Activated CD4-positive, alpha-beta T cell treated with anti-CD3 and anti-CD28 coated beads, Interleukin-2, Interleukin-4, amounts not matched to agents 100 ng/mL and 50 ng/mL, durations not matched to agents 16 hours and 8 hours (primary cell): ENCODE results near the gene SWI5.
A peak's percentile ranks its signal among the peaks of the same experiment; 100 is the strongest.

ENCODE experiments used
- DNase-seq: peaks from one replicate; pipeline ENCODE4 v3.0.0-alpha.2; 2020; ENCODE audit warnings: low spot score

Gene SWI5

DNA sequence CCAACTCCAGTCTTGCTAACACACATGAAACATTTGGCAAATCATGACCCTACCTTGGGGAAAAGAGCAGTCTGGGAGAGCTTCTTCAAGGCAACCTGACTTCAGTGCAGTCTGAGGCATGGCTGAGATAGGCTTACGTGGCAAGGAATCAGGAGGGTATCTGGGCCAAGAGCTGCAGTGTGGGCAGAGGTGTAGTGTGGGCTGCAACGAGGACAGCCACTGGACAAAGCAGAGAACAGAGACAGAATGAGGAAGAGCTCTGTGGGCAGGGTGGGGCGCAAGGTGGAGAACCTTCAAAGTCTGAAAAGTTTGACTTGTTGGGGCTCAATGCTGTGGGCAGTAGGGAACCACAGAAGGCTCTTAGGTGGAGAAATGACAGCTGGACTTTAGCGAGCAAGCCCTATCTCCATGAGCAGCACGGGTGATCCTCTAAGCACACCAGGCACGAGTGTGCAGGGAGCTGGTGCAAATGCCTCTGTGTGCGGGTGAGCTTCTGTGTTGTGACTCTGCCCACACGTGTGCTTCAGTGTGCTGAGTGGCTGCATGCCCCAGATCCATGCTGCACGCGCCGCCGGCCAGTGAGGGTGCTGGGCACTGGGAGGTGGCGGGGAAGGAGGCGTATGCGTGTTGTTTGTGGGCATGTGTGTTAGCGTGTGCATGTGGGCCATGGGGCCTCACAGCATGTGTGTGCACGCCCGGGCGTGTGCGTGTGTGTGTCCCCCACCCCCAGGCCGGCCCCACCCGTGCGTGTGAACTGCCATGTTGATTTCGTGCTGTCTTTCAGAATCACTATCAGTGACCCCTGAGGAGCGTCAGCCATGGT lies 23.5 kb upstream of the SWI5 start:
- DNase-seq: no peak

GRCh38 chr9:128253140-128253990 lies 22.7 kb upstream of the SWI5 start:
- no peak for DNase-seq

- no peak for DNase-seq
Observed at GRCh38 chr9:128253991-128254346, 22.1 kb upstream of the SWI5 start.

DNA sequence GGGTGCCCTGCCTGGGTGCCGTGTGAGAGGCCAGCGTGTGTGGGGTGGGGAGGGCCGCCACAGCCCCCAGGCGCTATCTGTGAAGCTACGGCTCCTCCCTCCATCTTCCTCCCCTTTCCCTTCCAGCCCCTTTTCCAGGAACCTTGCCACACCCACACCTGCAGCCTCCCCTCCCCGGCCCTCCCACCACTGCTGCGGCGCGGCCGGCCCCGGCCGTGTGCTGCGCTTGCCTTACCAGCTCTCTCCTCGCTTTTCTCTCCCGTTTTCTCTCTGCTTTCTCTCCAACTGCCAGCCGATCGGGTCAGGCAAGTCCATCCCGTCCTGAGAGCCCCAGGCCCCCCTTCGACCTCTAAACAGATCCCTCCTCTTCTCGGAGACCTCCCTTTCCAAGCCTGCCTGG lies 21.7 kb upstream of the SWI5 start:
- no peak for DNase-seq

DNA sequence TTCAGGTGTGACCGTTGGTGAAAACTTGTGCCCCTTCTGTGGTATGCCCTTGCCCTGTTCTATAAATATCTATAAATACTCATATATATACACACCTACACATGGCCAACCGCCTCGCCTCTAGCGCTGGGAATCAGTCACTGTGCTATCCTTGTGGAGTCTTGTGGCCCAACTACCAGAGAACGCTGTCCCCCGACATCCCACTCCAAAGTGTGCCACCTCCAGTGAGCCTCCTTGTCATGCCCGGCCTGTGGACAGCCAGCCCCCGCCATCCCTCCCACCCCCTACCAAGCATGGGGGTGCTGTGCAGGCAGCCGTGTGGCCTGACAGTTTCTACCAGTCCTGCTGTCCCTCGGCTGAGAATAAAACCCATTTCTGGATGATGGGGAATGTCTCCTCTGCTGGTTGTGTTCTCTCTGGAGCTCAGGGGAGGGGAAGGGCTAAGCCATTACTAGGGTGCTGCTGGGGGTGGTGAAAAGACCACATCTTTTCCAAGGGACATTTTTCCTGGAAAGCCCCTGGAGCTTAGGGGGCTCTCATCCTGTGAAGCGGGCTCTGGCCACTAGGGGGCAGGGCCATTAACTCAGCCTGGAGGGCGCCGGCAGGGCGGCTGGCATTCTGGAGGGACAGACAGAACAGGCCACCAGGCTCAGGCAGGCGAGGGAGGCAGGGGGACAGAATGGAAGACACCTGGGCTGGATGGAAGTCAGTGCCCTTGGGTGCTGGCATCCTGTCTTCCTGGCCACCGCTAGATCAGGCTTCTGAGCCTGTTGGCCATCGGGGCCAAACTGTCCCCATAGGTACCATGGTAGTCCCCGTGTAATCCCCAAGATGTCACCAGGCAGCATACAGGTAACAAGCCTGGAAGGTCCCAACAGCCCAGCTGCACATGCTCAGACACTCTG lies 21.0 kb upstream of the SWI5 start:
- peak; percentile 42 for DNase-seq

GRCh38 chr9:128257086-128257825 lies 18.8 kb upstream of the SWI5 start:
- DNase-seq: no peak

DNA sequence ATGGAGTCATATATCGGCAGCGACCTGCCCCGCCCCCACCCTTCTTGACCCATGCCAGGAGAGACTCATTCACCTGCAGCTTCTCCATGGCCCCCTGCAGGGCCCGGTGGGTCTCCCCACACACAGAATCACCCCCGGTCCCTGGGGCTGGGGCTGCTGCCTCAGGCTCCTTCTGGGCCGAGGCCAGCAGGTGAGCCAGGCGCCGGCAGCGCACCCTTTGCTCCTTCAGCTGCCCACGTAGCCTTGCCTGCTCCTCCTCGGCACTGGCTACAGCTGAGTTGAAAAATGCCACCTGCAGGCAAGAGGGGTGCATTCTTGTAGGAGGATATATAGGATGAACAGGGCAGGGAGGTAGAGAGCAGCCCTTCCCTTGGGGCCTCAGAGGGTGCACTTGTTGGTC lies 18.2 kb upstream of the SWI5 start:
- no peak for DNase-seq

DNA sequence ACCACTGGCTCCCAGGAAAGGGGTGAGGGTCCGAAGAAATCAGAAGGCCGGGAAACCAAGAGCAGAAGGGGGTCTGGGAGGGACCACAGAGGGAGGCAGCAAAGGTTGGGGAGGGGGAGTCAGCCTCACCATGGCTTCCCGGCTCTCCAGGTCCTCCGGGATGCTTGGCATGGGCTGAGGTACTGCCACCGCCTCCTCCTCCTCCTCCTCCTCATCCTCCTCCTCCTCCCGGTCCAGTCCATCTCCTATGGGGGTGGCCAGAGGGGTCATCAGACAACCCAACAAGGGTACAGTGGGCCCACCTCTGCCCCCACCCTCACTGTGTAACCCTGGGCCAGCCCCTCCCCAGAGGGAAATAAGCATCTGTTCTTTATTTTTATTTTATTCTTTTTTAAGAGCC lies 17.8 kb upstream of the SWI5 start:
- DNase-seq: no peak

- DNase-seq: no peak
Observed at GRCh38 chr9:128259156-128259555, 16.9 kb upstream of the SWI5 start.

- no peak for DNase-seq
Observed at GRCh38 chr9:128260340-128260739, 15.7 kb upstream of the SWI5 start.

GRCh38 chr9:128262687-128263086 lies 13.4 kb upstream of the SWI5 start:
- no peak for DNase-seq

- no peak for DNase-seq
Observed at GRCh38 chr9:128265348-128265847, 10.7 kb upstream of the SWI5 start.

GRCh38 chr9:128266868-128267590 lies 9.0 kb upstream of the SWI5 start:
- no peak for DNase-seq

DNA sequence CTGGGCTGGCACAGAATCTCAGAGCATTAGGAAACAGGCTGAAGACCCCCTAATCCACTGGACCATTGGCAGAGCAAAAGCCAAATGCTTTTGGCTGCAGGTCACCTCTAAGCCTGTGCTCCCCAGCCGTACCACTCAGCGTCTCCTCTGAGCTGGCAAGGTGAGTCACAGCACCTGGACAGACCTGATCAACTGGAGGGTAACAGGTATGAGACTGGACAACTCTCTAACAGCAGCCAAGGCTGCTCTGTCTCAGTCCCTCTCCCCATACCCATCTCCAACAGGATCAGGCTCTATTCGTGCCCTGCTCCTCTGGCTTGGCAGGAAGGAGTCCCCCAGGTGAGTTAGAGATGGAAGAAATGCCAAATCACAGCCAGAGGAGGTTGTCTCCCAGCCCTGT lies 5.0 kb upstream of the SWI5 start:
- no peak for DNase-seq

DNA sequence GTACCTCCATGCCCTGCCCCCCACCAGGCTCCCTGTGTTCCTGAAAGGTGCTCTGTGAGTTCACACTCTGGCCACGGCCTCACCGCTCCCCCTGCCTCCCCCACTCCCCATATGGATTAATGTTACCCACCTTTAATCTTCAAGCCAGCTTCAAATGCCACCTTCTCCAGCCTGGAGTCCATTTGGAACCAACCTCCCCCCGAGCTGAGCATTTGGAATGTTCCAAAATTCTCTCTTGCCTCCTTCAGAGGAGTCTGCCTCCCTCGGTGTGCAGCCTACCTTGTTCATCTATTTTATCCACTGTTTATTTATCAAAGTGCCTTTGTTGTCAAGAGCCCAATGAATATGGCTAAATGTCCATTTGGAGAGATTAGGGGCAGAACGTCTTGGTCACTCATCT lies 4.6 kb upstream of the SWI5 start:
- DNase-seq: no peak

GRCh38 chr9:128274245-128274644 lies 1.8 kb upstream of the SWI5 start:
- no peak for DNase-seq

DNA sequence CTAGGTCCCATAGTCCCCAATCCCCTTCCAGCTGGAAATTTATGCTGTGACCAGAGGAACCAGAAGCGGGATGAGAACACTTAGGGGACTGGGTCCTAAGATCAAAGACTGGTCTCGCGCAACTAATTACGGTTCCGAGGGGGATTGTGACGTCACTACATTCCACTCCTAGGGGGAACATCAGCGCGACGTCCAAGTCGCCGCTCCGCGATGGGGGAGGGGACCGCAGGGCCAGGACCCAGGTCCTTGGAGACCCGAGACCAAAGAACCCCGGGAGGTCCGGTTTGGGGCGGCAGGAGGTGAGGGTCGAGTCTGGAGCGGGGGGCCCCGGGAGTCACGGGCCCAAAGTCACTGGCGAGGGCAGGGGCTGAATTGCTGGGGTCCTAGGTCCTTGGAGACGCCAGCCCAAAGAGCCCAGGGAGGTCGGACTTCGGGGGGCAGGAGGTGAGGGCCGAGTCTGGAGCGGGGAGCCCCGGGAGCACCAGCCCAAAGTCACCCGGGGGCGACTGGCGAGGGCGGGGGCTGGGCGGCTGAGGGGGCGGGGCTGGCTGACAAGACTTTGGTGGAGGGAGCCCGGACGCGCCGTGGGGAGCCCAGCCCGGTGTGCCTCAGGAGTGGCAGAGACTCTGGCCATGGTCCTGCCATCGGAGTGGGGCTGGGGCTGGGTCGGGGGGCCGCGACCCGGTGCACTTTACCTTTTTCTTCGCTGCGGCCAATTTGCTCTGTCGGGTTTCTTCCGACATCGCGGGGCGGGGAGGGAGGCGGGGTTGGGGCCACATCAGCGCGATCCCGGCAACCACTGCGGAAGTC lies 673 bp upstream of the SWI5 start, which contains the start of gene GOLGA2:
Gene GOLGA2 (minus strand): TSS at position 810 of the 810 bp plus-strand sequence. CDS start 31 bp downstream, at position 779.
- no peak for DNase-seq

- DNase-seq: no peak
Observed at GRCh38 chr9:128276574-128277270, 646 bp downstream of the SWI5 start.
